LNCaP clone FGC (cell line): ENCODE measurements around the gene NEURL3.

Experiments
- DNase-seq: peaks from one replicate; pipeline ENCODE4 v3.0.0-alpha.2; 2011; ENCODE audit warnings: low read depth
- H3K4me3 ChIP-seq: 2 replicates; pipeline ENCODE4 v1.5.1; 2011; ENCODE audit warnings: mild to moderate bottlenecking, low read depth, low read length, control low read depth
- CTCF ChIP-seq: IDR thresholded peaks from 2 replicates; pipeline ENCODE4 v1.5.1; 2012; ENCODE audit warnings: mild to moderate bottlenecking; ENCODE audit not compliant: control insufficient read depth, insufficient read depth; ENCODE audit errors: extremely low read depth

Gene NEURL3

DNA sequence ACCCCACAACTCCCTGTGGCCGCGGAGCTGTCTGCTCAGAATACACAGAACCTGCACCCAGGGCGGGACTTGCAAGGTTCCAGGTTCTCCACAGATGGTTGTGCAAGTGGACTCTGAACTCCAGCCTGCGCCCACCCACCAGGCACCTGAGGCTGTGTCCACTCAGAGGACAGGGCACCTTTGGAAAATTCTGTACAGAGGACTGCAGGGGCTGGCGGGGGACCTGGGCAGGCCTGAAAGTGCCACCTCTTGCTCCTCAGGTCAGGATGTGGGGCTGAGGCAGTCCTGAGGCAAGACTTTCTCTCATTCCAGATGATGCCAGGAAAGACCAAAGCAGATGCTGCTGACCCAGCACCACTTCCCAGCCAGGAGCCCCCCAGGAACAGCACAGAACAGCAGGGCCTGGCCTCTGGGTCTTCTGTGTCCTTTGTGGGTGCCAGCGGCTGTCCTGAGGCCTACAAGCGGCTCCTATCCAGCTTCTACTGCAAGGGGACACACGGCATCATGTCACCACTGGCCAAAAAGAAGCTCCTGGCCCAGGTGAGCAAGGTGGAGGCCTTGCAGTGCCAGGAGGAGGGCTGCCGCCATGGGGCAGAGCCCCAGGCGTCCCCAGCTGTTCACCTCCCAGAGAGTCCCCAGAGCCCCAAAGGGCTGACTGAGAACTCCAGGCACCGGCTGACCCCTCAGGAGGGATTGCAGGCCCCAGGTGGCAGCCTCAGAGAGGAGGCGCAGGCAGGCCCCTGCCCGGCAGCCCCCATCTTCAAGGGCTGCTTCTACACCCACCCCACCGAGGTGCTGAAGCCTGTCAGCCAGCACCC is 45.8 kb upstream of the NEURL3 start:
- DNase-seq = no peak
- peak overlapping the region; percentile 64 for H3K4me3 ChIP-seq
- TF ChIP-seq CTCF = no peak

DNA sequence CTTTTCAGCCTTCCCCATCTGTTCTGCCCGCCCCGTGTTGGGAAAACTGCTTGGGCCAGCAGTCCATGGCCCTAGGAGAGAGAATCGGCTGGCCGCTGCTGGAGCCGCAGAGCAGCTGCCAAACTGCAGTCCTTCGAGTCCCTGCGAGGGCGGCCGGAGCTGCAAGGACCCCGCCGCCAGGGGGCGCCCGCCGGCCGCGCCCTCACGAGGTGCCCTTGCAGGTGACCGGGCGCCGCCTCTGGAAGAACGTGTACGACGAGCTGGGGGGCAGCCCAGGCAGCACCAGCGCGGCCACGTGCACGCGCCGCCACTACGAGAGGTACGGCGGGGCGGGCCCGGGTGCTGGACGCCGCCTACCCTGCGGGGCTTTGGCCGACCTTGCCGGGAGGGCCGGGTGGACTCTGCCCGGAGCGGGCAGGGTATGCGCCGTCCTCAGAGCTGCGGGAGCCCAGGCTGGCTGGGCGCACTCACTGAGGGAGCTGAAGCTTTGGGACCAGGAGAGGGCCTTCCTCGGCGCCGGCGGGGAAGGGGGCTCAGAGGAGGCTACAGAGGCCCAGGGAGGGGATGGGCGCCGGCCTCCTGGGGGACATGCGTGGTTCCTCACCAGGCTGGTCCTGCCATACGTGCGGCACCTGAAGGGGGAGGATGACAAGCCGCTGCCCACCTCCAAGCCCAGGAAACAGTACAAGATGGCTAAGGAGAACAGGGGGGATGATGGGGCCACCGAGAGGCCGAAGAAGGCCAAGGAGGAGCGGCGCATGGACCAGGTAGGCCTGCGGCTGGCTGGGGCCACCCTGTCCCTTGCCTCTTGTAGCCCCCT is 45.0 kb upstream of the NEURL3 start:
- H3K4me3 ChIP-seq = peak overlapping the region; percentile 64
- peak; percentile 93 for TF ChIP-seq CTCF
- peak; percentile 61 for DNase-seq

- DNase-seq = no peak
- TF ChIP-seq CTCF = no peak
- peak overlapping the region; percentile 64 for H3K4me3 ChIP-seq
These were observed 44.3 kb upstream of the NEURL3 start for GRCh38 chr2:96549466-96549785.

- no peak overlapping the region for H3K4me3 ChIP-seq
- DNase-seq = no peak
- no peak for TF ChIP-seq CTCF
These were observed 43.7 kb upstream of the NEURL3 start for GRCh38 chr2:96548558-96549465.

GRCh38 chr2:96547731-96548171 is 42.6 kb upstream of the NEURL3 start:
- TF ChIP-seq CTCF = no peak

DNA sequence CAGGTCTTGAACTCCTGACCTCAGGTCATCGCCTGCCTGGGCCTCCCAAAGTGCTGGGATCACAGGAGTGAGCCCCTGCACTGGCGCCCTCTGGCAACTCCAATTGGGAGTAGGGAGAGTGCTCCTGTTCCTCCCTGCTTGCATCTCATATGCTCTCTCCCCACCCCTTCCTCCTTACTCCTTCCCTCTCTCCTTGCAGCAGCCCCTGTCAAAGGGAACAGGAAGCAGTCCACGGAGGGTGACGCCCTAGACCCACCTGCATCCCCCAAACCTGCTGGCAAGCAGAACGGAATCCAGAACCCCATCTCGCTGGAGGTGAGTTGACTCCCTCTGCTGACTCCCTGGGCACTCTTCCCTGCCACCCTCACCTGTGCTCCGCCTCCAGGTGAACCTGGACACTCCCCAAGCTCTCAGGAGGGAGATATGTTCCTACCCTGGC is 42.1 kb upstream of the NEURL3 start:
- no peak for DNase-seq
- no peak for TF ChIP-seq CTCF
- no peak overlapping the region for H3K4me3 ChIP-seq

More at GRCh38 chr2:96547731-96548171, 42.6 kb upstream of the NEURL3 start:
- no peak overlapping the region for H3K4me3 ChIP-seq
- no peak for DNase-seq
